NT2/D1 (cell line): ENCODE results near the gene PLXNA2.

Experiments
- SUZ12 ChIP-seq: IDR thresholded peaks from 2 replicates; pipeline ENCODE4 v1.6.1; 2011; ENCODE audit not compliant: insufficient read length, insufficient read depth; ENCODE audit errors: extremely low read depth
- YY1 ChIP-seq: IDR thresholded peaks from 2 replicates; pipeline ENCODE4 v1.6.1; 2011; ENCODE audit not compliant: insufficient read length, insufficient read depth
- ZNF274 ChIP-seq: IDR thresholded peaks from 2 replicates; pipeline ENCODE4 v1.6.1; 2011; ENCODE audit warnings: mild to moderate bottlenecking, low read depth, low read length

GRCh38 chr1:208167261-208167869 lies 76.8 kb downstream of the PLXNA2 start:
- TF ChIP-seq ZNF274 (no peak), YY1 (no peak), SUZ12 (no peak)
